Brain pericyte (primary cell): ENCODE results near the gene FMN2.
"Not testable (repeated sequence)": the region's sequence is repeated elsewhere in the genome, so short reads cannot be mapped to it uniquely, and the experiment has no call there.

Source experiments
- DNase-seq: peaks from one replicate; pipeline ENCODE4 v3.0.0-alpha.2; 2012; ENCODE audit warnings: low read depth, low spot score

Gene FMN2

GRCh38 chr1:240310226-240310925 is 218.7 kb downstream of the FMN2 start:
- DNase-seq, result no peak

- DNase-seq, result no peak
Measured at GRCh38 chr1:240312872-240313271, 221.2 kb downstream of the FMN2 start.

- no peak for DNase-seq
Measured at GRCh38 chr1:240314845-240315801, 223.4 kb downstream of the FMN2 start.

GRCh38 chr1:240319998-240320397 is 228.3 kb downstream of the FMN2 start:
- DNase-seq, result no peak

- DNase-seq, result no peak
Measured at GRCh38 chr1:240320659-240321058, 229.0 kb downstream of the FMN2 start.

- no peak for DNase-seq
Measured at GRCh38 chr1:240322943-240323342, 231.3 kb downstream of the FMN2 start.

GRCh38 chr1:240328382-240328781 is 236.7 kb downstream of the FMN2 start:
- not testable (repeated sequence) for DNase-seq

- DNase-seq, result no peak
Measured at GRCh38 chr1:240329443-240329842, 237.8 kb downstream of the FMN2 start.

GRCh38 chr1:240332672-240333071 is 241.0 kb downstream of the FMN2 start:
- DNase-seq, result no peak

- no peak for DNase-seq
Measured at GRCh38 chr1:240337781-240338180, 246.1 kb downstream of the FMN2 start.

- DNase-seq, result no peak
Measured at GRCh38 chr1:240338837-240339236, 247.2 kb downstream of the FMN2 start.

- DNase-seq, result no peak
Measured at GRCh38 chr1:240341365-240342250, 249.9 kb downstream of the FMN2 start.

- DNase-seq, result no peak
Measured at GRCh38 chr1:240342251-240342625, 250.6 kb downstream of the FMN2 start.

- DNase-seq, result no peak
Measured at GRCh38 chr1:240343045-240343444, 251.4 kb downstream of the FMN2 start.

- DNase-seq, result no peak
Measured at GRCh38 chr1:240343966-240344365, 252.3 kb downstream of the FMN2 start.

- no peak for DNase-seq
Measured at GRCh38 chr1:240344918-240345317, 253.2 kb downstream of the FMN2 start.

GRCh38 chr1:240349695-240350094 is 258.0 kb downstream of the FMN2 start:
- no peak for DNase-seq

- no peak for DNase-seq
Measured at GRCh38 chr1:240350910-240351331, 259.2 kb downstream of the FMN2 start.

GRCh38 chr1:240351690-240352089 is 260.0 kb downstream of the FMN2 start:
- DNase-seq, result no peak

GRCh38 chr1:240352769-240353168 is 261.1 kb downstream of the FMN2 start:
- peak; percentile 37 for DNase-seq

- no peak for DNase-seq
Measured at GRCh38 chr1:240356568-240356967, 264.9 kb downstream of the FMN2 start.

GRCh38 chr1:240362046-240362445 is 270.4 kb downstream of the FMN2 start:
- DNase-seq, result no peak
